Immature natural killer cell (primary cell): Measurements from ENCODE around the gene NR3C2. TPM values are rescaled to one million over a fixed set of nuclear protein-coding genes. Genes with fewer than 3 reads are reported as not detected.

Experiments
- DNase-seq, 3 donors: peaks; one replicate each; pipeline ENCODE4 v3.0.0; 2022; ENCODE audit warnings: mixed read lengths in 1 of 3
- H3K27ac Mint-ChIP-seq, 6 donors: one replicate each; pipeline ENCODE4 v1.8.0; 2020; ENCODE audit warnings: mixed read lengths in 6 of 6, mild to moderate bottlenecking in 5 of 6, inconsistent platforms in 4 of 6, moderate library complexity in 3 of 6
- H3K27me3 Mint-ChIP-seq, 3 donors: one replicate each; pipeline ENCODE4 v1.8.0; 2020 to 2021; ENCODE audit warnings: low read depth in 3 of 3, mild to moderate bottlenecking in 3 of 3, mixed read lengths in 3 of 3, moderate library complexity in 3 of 3, inconsistent platforms in 1 of 3
- H3K36me3 Mint-ChIP-seq, 3 donors: one replicate each; pipeline ENCODE4 v1.8.0; 2020; ENCODE audit warnings: mixed read lengths in 3 of 3, inconsistent platforms in 2 of 3, mild to moderate bottlenecking in 2 of 3
- H3K4me1 Mint-ChIP-seq, 2 donors: one replicate each; pipeline ENCODE4 v1.8.0; 2020; ENCODE audit warnings: inconsistent platforms in 2 of 2, mild to moderate bottlenecking in 2 of 2, mixed read lengths in 2 of 2, moderate library complexity in 1 of 2
- H3K4me3 Mint-ChIP-seq, 5 donors: one replicate each; pipeline ENCODE4 v1.8.0; 2020; ENCODE audit warnings: mild to moderate bottlenecking in 5 of 5, mixed read lengths in 5 of 5, inconsistent platforms in 3 of 5, moderate library complexity in 3 of 5
- H3K9me3 Mint-ChIP-seq, 6 donors: one replicate each; pipeline ENCODE4 v1.8.0; 2020; ENCODE audit warnings: mild to moderate bottlenecking in 6 of 6, mixed read lengths in 6 of 6, inconsistent platforms in 4 of 6, moderate library complexity in 3 of 6
- polyA plus RNA-seq, 3 donors: library from polyadenylated mRNA; unstranded; fragments of 300-500 nt; fragmentation: Illumina TruSeq; gene quantifications; one replicate each; pipeline ENCODE4 v1.2.3, GENCODE V29; 2021

NR3C2 gene
- polyA plus RNA-seq, 3 donors from 2014 or later, result 1.0 to 1.2 (median 1.1) TPM

DNA sequence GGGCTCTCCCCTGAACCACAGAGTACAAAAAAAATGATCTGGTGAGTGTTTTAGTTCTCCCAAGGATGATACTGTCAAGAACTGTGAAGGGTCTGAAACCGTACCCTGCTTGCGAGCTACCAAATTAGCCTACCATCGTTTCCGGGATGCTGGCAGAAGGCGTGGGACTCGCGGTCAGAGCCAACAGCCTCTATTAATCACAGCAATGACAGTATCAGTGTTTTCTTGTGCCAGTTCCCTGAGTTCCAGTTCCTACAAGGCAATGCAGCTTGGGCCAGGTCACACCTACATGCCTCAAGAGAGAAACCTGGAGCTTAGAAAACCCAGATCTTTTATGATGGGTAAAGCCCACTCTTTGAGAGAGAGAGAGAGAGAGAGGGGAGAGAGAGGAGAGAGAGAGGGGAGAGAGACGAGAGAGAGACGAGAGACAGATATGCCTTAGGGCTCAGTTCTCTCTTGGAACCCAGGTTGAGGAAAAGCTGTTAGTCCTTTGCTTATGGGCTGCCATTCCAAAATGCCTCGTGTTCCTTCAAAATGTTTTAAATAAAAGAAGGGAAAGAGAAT, 382.5 kb downstream of the NR3C2 start:
- H3K4me3 Mint-ChIP-seq, result peak overlapping the region; percentile 50 to 76 (median 65)
- DNase-seq, result peak in 1 of 3 donors; percentile 2
- peak overlapping the region in 5 of 6 donors; percentile 16 to 78 (median 62) for H3K27ac Mint-ChIP-seq
- H3K9me3 Mint-ChIP-seq, result no peaks in the 10 kb centered on the region
- no peaks in the 10 kb centered on the region for H3K27me3 Mint-ChIP-seq
- peaks cover 0 to 5% (median 5%) of the 10 kb centered on the region in 3 donors for H3K36me3 Mint-ChIP-seq
- H3K4me1 Mint-ChIP-seq, result peaks cover 49 to 64% of the 10 kb centered on the region in 2 donors

GRCh38 chr4:148057984-148058859, 384.0 kb downstream of the NR3C2 start:
- Mint-ChIP-seq H3K27ac (peak overlapping the region in 3 of 6 donors; percentile 2 to 53 (median 17)), H3K4me3 (no peak overlapping the region), H3K27me3 (no peaks in the 10 kb centered on the region), H3K4me1 (peaks cover 64 to 78% of the 10 kb centered on the region in 2 donors), H3K9me3 (no peaks in the 10 kb centered on the region), H3K36me3 (no peaks in the 10 kb centered on the region)
- DNase-seq, result no peak

- Mint-ChIP-seq H3K36me3 (no peaks in the 10 kb centered on the region), H3K27ac (peak overlapping the region in 2 of 6 donors; percentile 52 to 77), H3K9me3 (no peaks in the 10 kb centered on the region), H3K4me1 (peaks cover 71 to 85% of the 10 kb centered on the region in 2 donors), H3K4me3 (no peak overlapping the region), H3K27me3 (no peaks in the 10 kb centered on the region)
- DNase-seq, result no peak
Observed at GRCh38 chr4:148057516-148057915, 384.7 kb downstream of the NR3C2 start.

- H3K4me1 Mint-ChIP-seq, result peaks cover 77 to 92% of the 10 kb centered on the region in 2 donors
- H3K27ac Mint-ChIP-seq, result peak overlapping the region in 5 of 6 donors; percentile 52 to 77 (median 65)
- DNase-seq, result peak; percentile 14 to 47 (median 20)
- no peaks in the 10 kb centered on the region for H3K9me3 Mint-ChIP-seq
- no peaks in the 10 kb centered on the region for H3K36me3 Mint-ChIP-seq
- H3K4me3 Mint-ChIP-seq, result peak overlapping the region; percentile 1 to 54 (median 18)
- no peaks in the 10 kb centered on the region for H3K27me3 Mint-ChIP-seq
Observed at GRCh38 chr4:148056879-148057278, 385.3 kb downstream of the NR3C2 start.

DNA sequence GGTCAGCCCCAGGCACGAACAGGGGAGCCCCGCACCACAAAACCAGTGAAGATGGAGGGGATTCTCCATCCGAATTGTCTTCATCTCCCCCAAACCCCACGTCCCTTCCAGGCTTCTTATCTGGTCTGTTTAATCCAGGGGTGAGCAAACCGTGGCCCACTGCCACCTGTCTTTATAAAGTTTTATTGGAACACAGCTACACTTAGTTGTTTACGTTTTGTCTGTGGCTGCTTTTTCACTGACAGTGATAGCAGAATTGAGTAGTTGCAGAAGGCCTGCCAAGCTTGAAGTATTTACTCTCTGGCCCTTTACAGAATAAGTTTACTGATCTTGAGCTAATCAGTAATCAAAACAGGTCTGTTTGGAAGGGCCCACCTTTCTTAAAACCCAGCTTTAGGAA, 386.4 kb downstream of the NR3C2 start:
- peaks cover 0 to under 1% (median 0%) of the 10 kb centered on the region in 3 donors for H3K36me3 Mint-ChIP-seq
- H3K27me3 Mint-ChIP-seq, result no peaks in the 10 kb centered on the region
- H3K9me3 Mint-ChIP-seq, result no peaks in the 10 kb centered on the region
- no peak for DNase-seq
- peaks cover 83 to 94% of the 10 kb centered on the region in 2 donors for H3K4me1 Mint-ChIP-seq
- H3K4me3 Mint-ChIP-seq, result peak overlapping the region in 3 of 5 donors; percentile 22 to 33 (median 23)
- H3K27ac Mint-ChIP-seq, result peak overlapping the region in 5 of 6 donors; percentile 31 to 89 (median 53)

DNA sequence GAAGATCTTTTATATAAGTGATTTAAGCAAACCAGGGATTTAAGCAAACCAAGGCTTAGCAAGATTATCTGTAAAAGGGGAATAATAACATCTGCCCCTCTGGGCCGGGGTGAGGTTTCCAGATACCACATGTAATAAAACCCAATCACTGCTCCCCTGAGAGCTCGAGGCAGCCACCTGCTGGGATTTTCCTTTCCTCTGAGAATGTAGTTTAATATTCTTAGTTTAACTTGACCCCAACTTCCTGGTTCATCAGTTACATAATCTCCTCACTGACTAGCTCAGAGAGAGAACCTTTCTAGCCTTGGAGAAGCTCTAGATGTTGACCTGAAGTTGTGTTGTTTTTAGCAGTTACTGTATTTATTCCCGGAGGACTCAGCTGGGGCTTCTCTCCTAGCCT, 387.9 kb downstream of the NR3C2 start:
- Mint-ChIP-seq H3K27me3 (no peaks in the 10 kb centered on the region), H3K4me3 (peak overlapping the region in 1 of 5 donors; percentile 23), H3K27ac (peak overlapping the region; percentile 40 to 89 (median 79)), H3K36me3 (peaks cover 0 to 4% (median 0%) of the 10 kb centered on the region in 3 donors), H3K4me1 (peaks cover 75 to 84% of the 10 kb centered on the region in 2 donors), H3K9me3 (no peaks in the 10 kb centered on the region)
- DNase-seq, result no peak

DNA sequence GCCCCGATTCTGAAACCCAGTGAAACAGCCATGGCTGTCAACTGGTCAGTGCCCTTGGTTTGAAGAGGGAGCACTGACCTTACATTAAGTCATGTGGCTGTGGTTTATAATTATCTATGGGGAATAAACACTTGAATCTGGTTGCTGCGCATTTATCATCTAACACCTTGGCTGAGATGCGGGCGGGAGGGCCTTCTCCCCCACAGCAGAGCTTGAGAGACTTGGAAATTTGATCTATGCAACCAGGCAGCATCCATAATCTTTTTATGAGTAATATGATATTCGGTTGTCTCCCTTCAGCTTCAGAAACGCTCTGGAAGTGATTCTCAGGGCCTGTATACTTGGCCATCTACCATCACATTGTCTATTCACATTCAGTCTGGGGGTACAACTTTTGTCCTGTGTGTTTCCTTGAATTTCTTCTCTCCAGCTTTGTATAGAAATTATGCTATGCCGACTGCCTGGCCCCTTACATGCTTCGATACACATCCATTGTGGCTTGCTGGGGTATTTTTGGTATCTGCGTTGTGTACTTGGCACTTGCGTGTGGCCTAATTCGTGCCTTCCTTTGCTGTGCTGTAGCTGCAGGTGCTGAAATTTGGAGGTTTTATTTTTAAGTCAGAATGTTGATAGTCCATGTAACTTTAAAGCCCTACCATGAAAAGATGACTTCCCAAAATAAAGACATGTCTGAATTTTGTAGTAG, 388.8 kb downstream of the NR3C2 start:
- no peak for DNase-seq
- Mint-ChIP-seq H3K27me3 (no peaks in the 10 kb centered on the region), H3K9me3 (no peaks in the 10 kb centered on the region), H3K4me1 (peaks cover 69 to 76% of the 10 kb centered on the region in 2 donors), H3K4me3 (peak overlapping the region in 4 of 5 donors; percentile 7 to 48 (median 34)), H3K36me3 (peaks cover 1 to 5% (median 2%) of the 10 kb centered on the region in 3 donors), H3K27ac (peak overlapping the region in 5 of 6 donors; percentile 78 to 89 (median 83))

GRCh38 chr4:148052448-148052847, 389.8 kb downstream of the NR3C2 start:
- peak; percentile 27 to 54 (median 52) for DNase-seq
- Mint-ChIP-seq H3K27ac (peak overlapping the region; percentile 47 to 89 (median 79)), H3K4me1 (peaks cover 61 to 66% of the 10 kb centered on the region in 2 donors), H3K27me3 (no peaks in the 10 kb centered on the region), H3K36me3 (peaks cover 5 to 12% (median 6%) of the 10 kb centered on the region in 3 donors), H3K4me3 (peak overlapping the region; percentile 46 to 64 (median 51)), H3K9me3 (no peaks in the 10 kb centered on the region)

- no peaks in the 10 kb centered on the region for H3K9me3 Mint-ChIP-seq
- no peak for DNase-seq
- peaks cover 5 to 22% (median 6%) of the 10 kb centered on the region in 3 donors for H3K36me3 Mint-ChIP-seq
- peak overlapping the region; percentile 47 to 89 (median 79) for H3K27ac Mint-ChIP-seq
- H3K4me3 Mint-ChIP-seq, result peak overlapping the region in 2 of 5 donors; percentile 24 to 64
- H3K4me1 Mint-ChIP-seq, result peaks cover 50 to 55% of the 10 kb centered on the region in 2 donors
- no peaks in the 10 kb centered on the region for H3K27me3 Mint-ChIP-seq
Observed at GRCh38 chr4:148051403-148051802, 390.8 kb downstream of the NR3C2 start.

- Mint-ChIP-seq H3K9me3 (no peaks in the 10 kb centered on the region), H3K27ac (peak overlapping the region in 1 of 6 donors; percentile 15), H3K36me3 (peaks cover 5 to 22% (median 6%) of the 10 kb centered on the region in 3 donors), H3K27me3 (peaks cover 0 to 2% (median 0%) of the 10 kb centered on the region in 3 donors), H3K4me1 (peaks cover 33 to 41% of the 10 kb centered on the region in 2 donors), H3K4me3 (no peak overlapping the region)
- DNase-seq, result no peak
Observed at GRCh38 chr4:148048598-148048997, 393.6 kb downstream of the NR3C2 start.

DNA sequence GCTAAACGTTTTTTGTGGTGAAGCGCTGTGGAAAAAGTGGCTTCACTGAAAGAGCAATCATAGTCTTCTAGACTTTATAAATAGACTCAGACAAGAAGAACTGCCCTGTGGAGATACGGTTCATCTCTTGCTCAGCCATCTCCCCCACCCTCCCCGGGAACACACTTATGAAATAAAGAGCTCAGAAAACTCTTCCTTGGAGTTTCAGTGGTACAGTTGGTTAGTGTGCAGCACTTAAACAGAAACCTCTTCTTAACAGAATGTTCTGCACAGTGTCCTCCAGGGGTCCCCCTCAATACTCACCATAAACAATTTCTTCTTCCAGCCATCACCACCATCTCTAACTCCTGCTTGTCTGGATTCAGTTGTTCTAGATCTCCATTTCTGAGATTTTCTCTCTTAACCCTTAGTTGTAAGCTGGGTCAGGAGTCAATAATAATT, 397.3 kb downstream of the NR3C2 start:
- H3K4me1 Mint-ChIP-seq, result peaks cover 3 to 8% of the 10 kb centered on the region in 2 donors
- peak overlapping the region in 2 of 6 donors; percentile 13 to 60 for H3K27ac Mint-ChIP-seq
- H3K4me3 Mint-ChIP-seq, result no peak overlapping the region
- peaks cover 5 to 17% (median 6%) of the 10 kb centered on the region in 3 donors for H3K36me3 Mint-ChIP-seq
- no peaks in the 10 kb centered on the region for H3K9me3 Mint-ChIP-seq
- no peak for DNase-seq
- peaks cover 0 to 2% (median 0%) of the 10 kb centered on the region in 3 donors for H3K27me3 Mint-ChIP-seq

- no peak overlapping the region for H3K27ac Mint-ChIP-seq
- H3K4me1 Mint-ChIP-seq, result peaks cover 3 to 12% of the 10 kb centered on the region in 2 donors
- DNase-seq, result no peak
- H3K36me3 Mint-ChIP-seq, result peaks cover 5 to 17% (median 6%) of the 10 kb centered on the region in 3 donors
- no peaks in the 10 kb centered on the region for H3K9me3 Mint-ChIP-seq
- H3K27me3 Mint-ChIP-seq, result peaks cover 0 to 2% (median 0%) of the 10 kb centered on the region in 3 donors
- H3K4me3 Mint-ChIP-seq, result no peak overlapping the region
Observed at GRCh38 chr4:148044089-148044911, 397.9 kb downstream of the NR3C2 start.
